HG03103 (cell line): ENCODE results near the gene SLC12A3.

Source experiments
- ATAC-seq: cut with Tn5 transposase; IDR thresholded peaks from one replicate; pipeline ENCODE4 v1.9.1; 2021; ENCODE audit warnings: low read depth; ENCODE audit not compliant: unreplicated experiment

Gene SLC12A3

DNA sequence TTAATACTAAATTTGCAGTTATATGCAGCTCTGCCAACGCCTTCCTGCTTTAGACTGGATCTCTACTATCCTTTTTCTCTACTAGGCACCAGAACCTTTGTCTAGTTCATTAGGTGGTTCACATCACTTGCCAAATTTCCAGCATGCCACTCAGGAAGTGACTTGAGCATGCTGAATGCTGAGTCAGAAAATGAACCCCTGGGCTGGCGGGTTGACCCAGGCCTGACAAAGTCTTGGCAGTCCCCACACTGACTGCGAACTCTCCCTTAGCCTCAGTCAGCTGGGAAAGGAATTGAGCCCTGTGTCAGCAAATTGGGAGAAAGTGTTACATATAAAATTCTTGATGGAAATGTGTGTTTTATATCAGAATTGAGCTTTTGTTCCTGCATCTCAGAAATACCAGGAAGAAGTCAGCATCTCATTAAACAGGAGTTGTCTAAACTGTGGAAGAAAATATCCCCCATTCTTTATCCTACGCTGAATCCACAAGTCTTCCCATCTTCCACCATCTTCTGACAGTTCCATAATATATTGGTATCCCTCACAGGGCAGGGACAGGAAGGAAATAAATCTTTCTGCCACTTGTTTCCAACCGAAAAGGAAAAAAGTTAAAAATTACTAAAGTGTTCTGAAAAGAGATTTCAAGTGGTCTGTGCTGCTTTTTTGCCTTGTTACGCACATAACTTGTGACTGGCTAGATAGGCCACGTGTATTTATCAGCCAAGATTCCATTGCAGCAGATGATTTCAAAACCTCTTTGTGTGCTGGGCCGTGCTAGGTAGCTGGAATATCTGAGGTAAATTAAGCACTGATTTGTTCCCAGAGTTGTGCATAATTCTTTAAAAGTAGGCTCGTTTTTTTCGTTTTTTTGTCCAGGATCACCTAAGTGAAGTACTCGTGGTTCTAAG, 16.7 kb upstream of the SLC12A3 start:
- no peak for ATAC-seq

GRCh38 chr16:56848955-56849689, 15.9 kb upstream of the SLC12A3 start:
- no peak for ATAC-seq

DNA sequence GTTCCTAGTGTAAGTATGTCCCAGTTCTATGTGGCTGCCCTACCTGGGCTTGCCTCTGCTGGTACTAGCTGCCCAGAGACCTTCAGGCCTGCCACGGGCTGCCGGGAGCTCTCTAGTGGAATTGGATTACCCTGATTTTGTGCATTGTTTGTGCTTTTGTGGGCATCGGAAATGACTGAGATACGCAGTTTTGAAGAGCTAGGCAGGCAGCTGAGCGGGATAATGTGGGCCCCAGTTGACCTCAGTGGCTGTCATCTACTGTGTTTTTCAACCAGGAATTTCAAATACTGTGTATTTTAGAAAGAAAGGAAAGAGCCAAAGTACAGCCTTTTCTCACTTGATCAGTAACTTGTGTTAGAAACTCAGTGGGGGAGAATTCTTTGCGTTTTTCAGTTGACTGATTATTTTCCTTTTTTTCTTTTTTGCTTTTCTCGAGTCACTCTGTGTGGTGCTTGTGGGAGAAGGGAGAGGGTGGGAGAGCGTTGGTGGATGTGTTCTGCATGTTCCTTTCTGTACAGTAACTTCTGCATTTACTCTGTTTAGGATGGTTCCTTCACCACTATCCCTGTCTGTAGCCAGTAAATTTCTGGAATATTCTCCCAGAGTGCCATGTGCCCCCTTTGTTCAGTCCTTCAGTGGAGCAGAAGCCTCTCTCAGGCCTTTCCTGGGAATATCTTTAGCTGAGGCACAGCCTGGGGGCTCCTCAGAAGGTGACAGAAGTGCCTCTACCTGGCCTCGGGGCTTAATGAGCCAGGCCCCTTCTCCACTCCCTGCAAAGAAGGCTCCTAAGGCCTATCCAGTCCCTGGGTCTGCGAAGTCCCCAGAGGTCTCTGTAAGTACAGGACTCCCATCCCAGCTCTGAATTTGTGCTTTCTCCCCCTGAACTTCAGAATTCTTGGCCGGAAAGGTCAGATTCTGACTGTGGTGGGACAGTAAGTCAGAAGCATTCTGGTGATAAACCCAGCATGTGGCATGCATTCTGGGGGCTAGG, 15.0 kb upstream of the SLC12A3 start:
- no peak for ATAC-seq

DNA sequence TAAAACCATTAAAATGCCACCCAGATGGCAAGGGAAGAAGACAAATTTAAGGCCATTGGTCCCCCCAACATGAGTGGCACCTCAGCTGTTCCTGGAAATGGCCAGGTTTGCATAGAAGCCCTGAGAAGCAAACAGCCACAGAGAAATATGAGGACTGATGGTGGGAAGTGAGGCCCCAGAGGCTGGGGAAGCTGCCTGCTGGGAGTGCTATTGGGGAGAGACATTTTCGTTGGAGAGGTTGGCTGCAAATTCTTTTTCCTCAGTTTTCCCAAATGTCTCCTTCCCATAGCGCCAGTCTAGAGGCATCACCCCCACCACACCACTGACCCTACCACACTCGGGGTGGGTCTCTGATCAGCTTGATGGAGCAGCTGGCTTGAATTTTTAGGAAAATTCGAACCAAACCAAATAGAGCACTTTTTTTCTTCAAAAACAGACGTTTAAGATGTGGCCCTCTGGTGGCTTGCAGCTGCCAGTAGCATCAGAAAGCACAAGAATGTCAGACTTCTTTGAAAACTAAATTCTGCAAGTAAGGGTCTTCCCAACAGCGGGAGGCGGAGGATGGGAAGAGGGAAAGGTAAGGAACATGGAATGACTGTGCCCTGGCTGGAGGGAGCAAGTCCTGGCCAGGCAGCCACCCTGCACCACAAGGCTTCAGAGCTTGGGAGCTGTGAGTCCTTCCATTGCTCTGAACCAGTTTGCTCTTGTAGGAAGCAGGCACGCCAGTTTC, 13.2 kb upstream of the SLC12A3 start:
- ATAC-seq: no peak

GRCh38 chr16:56852401-56852730, 12.6 kb upstream of the SLC12A3 start:
- ATAC-seq: no peak

- ATAC-seq: no peak
Observed at GRCh38 chr16:56852968-56853367, 12.0 kb upstream of the SLC12A3 start.

DNA sequence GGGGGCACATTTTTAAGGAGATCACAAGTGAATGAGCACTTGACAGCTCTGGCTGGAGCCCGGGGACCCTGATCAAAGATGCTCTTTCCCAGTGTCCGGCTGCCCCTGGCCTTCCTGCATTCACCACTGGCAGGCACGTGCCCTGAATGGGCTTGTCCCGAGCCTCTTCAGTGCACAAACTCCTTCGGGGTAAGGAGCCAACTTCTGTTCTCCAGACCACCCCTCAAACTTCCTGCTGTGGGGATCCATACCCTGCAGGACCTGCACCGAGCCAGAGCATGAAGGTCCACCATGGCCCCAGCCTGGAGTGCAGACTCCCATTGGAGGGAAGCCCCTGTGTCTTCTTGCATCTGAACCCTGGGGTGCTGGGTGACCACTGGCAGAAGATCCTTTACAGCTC, 9.8 kb upstream of the SLC12A3 start:
- ATAC-seq: no peak

DNA sequence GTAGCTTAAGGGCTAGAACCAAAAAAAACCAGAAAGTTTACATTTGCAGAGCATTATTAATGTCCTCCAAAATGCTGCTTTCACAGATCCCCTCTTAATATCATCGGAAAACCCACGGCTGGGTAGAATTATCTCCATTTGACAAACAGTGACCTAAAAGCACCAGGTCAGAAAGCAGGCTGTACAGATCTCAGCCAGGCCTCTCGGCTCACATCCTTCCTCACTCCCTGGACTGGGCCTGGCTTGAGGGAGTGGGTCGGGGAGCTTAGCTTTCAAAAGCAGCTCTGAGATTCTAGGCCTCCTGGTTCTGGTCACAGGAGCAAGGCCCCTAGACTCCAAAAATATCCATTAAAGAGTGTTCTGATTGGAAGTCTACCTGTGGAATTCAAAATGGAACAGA, 9.1 kb upstream of the SLC12A3 start:
- no peak for ATAC-seq

- ATAC-seq: no peak
Observed at GRCh38 chr16:56856876-56857447, 8.0 kb upstream of the SLC12A3 start.

GRCh38 chr16:56858374-56858773, 6.6 kb upstream of the SLC12A3 start:
- ATAC-seq: no peak

- ATAC-seq: no peak
Observed at GRCh38 chr16:56859636-56860035, 5.4 kb upstream of the SLC12A3 start.

DNA sequence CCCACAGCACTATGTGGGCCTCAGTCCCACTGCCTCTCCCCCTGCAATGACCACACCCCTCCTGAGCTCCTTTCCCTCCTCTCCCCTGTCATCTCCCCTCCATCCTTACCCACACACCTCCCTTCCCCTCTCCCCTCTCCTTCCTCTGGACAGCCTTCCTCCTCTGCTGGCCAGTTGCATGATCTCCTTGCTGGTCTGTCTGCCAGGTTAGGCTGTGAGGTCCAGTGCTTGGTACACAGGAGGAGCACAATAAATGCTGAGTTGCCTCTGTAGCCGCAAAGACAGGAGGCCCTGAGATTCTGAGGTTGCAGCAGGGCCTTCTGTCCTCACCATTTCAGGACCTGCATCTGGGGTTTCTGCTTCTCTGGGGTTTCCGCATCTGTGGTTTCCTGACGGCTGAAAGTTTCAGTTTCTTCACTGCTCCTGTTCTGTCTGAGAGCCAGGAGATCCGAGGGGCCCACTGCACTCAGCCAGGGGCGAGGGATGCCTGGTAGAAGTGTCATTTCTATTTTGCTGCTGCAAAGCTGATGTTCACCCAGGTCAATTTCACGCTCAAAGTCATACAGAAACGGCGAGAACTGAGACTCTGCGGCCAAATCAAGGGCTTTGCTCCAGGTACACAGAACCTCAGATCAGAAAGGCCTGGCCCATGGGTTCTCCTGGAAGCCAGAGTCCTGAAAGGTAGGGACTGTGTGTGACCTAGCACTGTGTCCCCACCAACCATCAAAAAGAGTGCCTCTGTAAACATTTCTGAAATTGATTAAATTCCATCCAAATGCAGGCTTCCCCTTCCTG, 4.6 kb upstream of the SLC12A3 start:
- peak; percentile 72 for ATAC-seq

- no peak for ATAC-seq
Observed at GRCh38 chr16:56861092-56861610, 3.9 kb upstream of the SLC12A3 start.

DNA sequence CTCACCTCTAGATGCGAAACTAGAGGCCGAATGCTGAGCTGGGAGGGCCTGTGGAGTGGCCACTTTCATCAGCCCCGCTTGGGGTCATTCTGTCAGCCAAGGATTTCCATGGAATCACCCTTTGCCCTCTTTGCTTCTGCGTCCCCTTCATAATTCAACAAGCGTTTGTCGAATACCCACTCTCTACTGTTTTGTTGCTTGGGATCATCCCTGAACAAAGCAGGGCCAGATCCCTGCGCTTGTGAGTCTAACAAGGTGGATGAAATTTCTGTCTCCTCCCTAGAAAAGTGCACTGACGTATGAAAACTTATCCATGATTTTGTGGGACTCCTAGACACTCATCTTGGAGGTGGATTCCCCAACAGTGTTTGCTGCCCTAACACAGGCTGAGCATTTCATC, 3.3 kb upstream of the SLC12A3 start:
- no peak for ATAC-seq

- ATAC-seq: no peak
Observed at GRCh38 chr16:56862776-56863175, 2.2 kb upstream of the SLC12A3 start.

DNA sequence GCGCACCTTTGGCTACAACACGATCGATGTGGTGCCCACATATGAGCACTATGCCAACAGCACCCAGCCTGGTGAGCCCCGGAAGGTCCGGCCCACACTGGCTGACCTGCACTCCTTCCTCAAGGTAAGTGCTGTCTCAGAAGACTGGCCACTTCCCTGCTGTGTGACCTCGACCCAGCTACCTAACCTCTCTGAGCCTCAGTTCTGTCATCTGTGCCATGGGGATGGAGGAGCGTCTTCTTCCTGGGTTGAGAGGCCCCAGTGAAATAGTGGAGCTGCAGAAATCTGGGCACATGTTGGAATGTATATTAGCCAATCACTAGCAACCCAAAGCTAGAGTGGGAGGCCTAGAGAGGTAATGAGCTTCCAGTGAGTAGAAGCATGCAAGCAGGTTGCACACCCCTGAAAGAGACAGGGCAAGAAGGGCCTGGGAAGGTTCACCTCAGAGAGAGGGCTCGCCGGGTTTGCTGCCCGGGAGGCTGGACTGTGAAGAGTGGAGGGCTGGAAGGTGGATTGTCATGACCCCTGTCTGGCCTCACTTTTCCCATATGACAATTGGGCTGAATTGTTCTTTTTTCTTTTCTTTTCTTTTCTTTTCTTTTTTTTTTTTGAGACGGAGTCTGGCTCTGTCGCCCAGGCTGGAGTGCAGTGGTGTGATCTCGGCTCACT, 521 bp downstream of the SLC12A3 start:
- no peak for ATAC-seq

GRCh38 chr16:56866955-56867830, 2.2 kb downstream of the SLC12A3 start:
- ATAC-seq: no peak
